ENCODE data around the gene WASHC2C.

The WASHC2C gene

Small RNA genes lying within 50 kb of the gene (small RNA-seq; reads per million reads assigned to genes)
- gene AC012044.1 = 0 reads per million in 2 experiments
